NCI-H2227 (cell line): ENCODE measurements around the gene ZNF454.

Experiments
- DNase-seq: peaks from one replicate; lab custom pipeline; 2025; ENCODE audit not compliant: unreplicated experiment; lab: John Stamatoyannopoulos, UW

Gene ZNF454

GRCh38 chr5:178940569-178941360 is at the start of gene ZNF454:
ZNF454 (plus strand) TSS chr5:178941198; CDS start chr5:178942792, 1,594 bp downstream.
- peak; percentile 94 for DNase-seq

- peak; percentile 81 for DNase-seq
These were observed 45.1 kb upstream of the ZNF454 start, which contains the start of gene ZFP2 for GRCh38 chr5:178895615-178896571. ZFP2 (plus strand) TSS chr5:178895913; CDS start chr5:178931314, 35,401 bp downstream.

- no peak for DNase-seq
These were observed 41.7 kb upstream of the ZNF454 start for GRCh38 chr5:178899289-178899688.

- no peak for DNase-seq
These were observed 38.1 kb upstream of the ZNF454 start for GRCh38 chr5:178902849-178903248.

- no peak for DNase-seq
These were observed 8.9 kb upstream of the ZNF454 start for GRCh38 chr5:178931846-178932760.

GRCh38 chr5:178941361-178941760 is 363 bp downstream of the ZNF454 start:
- DNase-seq = peak; percentile 7

- no peak for DNase-seq
These were observed 24.6 kb downstream of the ZNF454 start for GRCh38 chr5:178965465-178966055.

- no peak for DNase-seq
These were observed 40.4 kb downstream of the ZNF454 start for GRCh38 chr5:178981381-178981780.

GRCh38 chr5:178982941-178983340 is 41.9 kb downstream of the ZNF454 start:
- DNase-seq = no peak

GRCh38 chr5:178983728-178984127 is 42.7 kb downstream of the ZNF454 start:
- no peak for DNase-seq

GRCh38 chr5:178984145-178985072 is 43.4 kb downstream of the ZNF454 start:
- no peak for DNase-seq

- DNase-seq = no peak
These were observed 45.4 kb downstream of the ZNF454 start for GRCh38 chr5:178986326-178986960.

GRCh38 chr5:178988436-178989220 is 47.6 kb downstream of the ZNF454 start:
- DNase-seq = no peak

- no peak for DNase-seq
These were observed 48.3 kb downstream of the ZNF454 start for GRCh38 chr5:178989311-178989710.

- no peak for DNase-seq
These were observed 49.5 kb downstream of the ZNF454 start for GRCh38 chr5:178990491-178990890.

GRCh38 chr5:178991190-178992145 is 50.5 kb downstream of the ZNF454 start:
- no peak for DNase-seq
